MCF 10A (cell line): ENCODE measurements around the gene IL36B. TPM values are rescaled to one million over a fixed set of nuclear protein-coding genes. Genes with fewer than 3 reads are reported as not detected.

ENCODE experiments used
- BruUV-seq: library from RNA; stranded (reverse); fragments of 400-500 nt; replicated peaks from 2 replicates; lab custom pipeline; 2021; lab: Mats Ljungman, UMichigan
- CTCF ChIA-PET: fragments of 300-600 bp; sonication (Branson Sonifier 250); formaldehyde crosslinking; extraction: SDS; loops from one replicate; lab custom pipeline; 2021; ENCODE audit warnings: antibody characterized with exemption, inconsistent platforms; lab: Yijun Ruan, JAX
- POLR2A ChIA-PET: fragments of 300-600, 350-650 bp; sonication (Branson Sonifier 250); formaldehyde crosslinking; extraction: SDS; loops from one replicate; lab custom pipeline; 2020; ENCODE audit warnings: antibody characterized with exemption, inconsistent platforms; lab: Yijun Ruan, JAX
- DNase-seq: peaks from one replicate; pipeline ENCODE4 v3.0.0-alpha.2; 2018; ENCODE audit not compliant: unreplicated experiment
- H3K27ac Mint-ChIP-seq: one replicate; pipeline ENCODE4 v1.8.0; 2022; ENCODE audit warnings: mild to moderate bottlenecking, low read depth, mixed read lengths; ENCODE audit not compliant: unreplicated experiment
- H3K27me3 Mint-ChIP-seq: one replicate; pipeline ENCODE4 v1.8.0; 2022; ENCODE audit warnings: mixed read lengths; ENCODE audit not compliant: insufficient read depth, unreplicated experiment
- H3K36me3 Mint-ChIP-seq: one replicate; pipeline ENCODE4 v1.8.0; 2022; ENCODE audit warnings: mild to moderate bottlenecking, moderate library complexity, mixed read lengths; ENCODE audit not compliant: insufficient read depth, unreplicated experiment
- H3K4me1 Mint-ChIP-seq: one replicate; pipeline ENCODE4 v1.8.0; 2022; ENCODE audit warnings: mixed read lengths; ENCODE audit not compliant: insufficient read depth, unreplicated experiment
- H3K4me3 Mint-ChIP-seq: one replicate; pipeline ENCODE4 v1.8.0; 2022; ENCODE audit warnings: mild to moderate bottlenecking, moderate library complexity, mixed read lengths; ENCODE audit not compliant: unreplicated experiment
- H3K9me3 Mint-ChIP-seq: one replicate; pipeline ENCODE4 v1.8.0; 2022; ENCODE audit warnings: mixed read lengths; ENCODE audit not compliant: unreplicated experiment
- CTCF ChIP-seq: fragments of 200-600 bp; IDR thresholded peaks from one replicate; pipeline ENCODE4 v1.8.0; 2022; ENCODE audit warnings: antibody characterized with exemption, mild to moderate bottlenecking; ENCODE audit not compliant: unreplicated experiment
- intact Hi-C: fragments of 100-400 bp; cut with micrococcal nuclease; formaldehyde crosslinking; loops from 2 replicates; pipeline ENCODE4 v1.14.1; 2022
- total RNA-seq: library from RNA; stranded (reverse); gene quantifications from 2 replicates; pipeline ENCODE4 v1.2.3, GENCODE V29; 2022

The IL36B gene
- total RNA-seq, 1 experiment from 2014 or later: not detected

GRCh38 chr2:112993831-112994230 lies 58.8 kb downstream of the IL36B start:
- Mint-ChIP-seq H3K4me3 (no peak overlapping the region), H3K9me3 (peaks cover 24% of the 10 kb centered on the region), H3K36me3 (no peaks in the 10 kb centered on the region), H3K27ac (no peak overlapping the region), H3K27me3 (peaks cover 19% of the 10 kb centered on the region), H3K4me1 (no peaks in the 10 kb centered on the region)
- no peak for DNase-seq
- TF ChIP-seq CTCF: no peak
- ChIA-PET POLR2A (no interaction called here), CTCF (interaction anchor here (0.6 kb wide), 1 partner anchor 145 kb away, joined by 3 read pairs; no protein-coding TSS in a partner anchor)
- intact Hi-C loops: no loop called here
- BruUV-seq: no TSS peak

GRCh38 chr2:112989611-112990010 lies 63.1 kb downstream of the IL36B start:
- Mint-ChIP-seq H3K9me3 (peaks cover 17% of the 10 kb centered on the region), H3K27me3 (peaks cover 19% of the 10 kb centered on the region), H3K36me3 (no peaks in the 10 kb centered on the region), H3K4me3 (no peak overlapping the region), H3K27ac (no peak overlapping the region), H3K4me1 (no peaks in the 10 kb centered on the region)
- no peak for TF ChIP-seq CTCF
- DNase-seq: no peak
- CTCF ChIA-PET: no interaction called here
- intact Hi-C loops: no loop called here
- POLR2A ChIA-PET: no interaction called here
- no TSS peak for BruUV-seq

GRCh38 chr2:112985090-112985489 lies 67.6 kb downstream of the IL36B start:
- BruUV-seq: no TSS peak
- POLR2A ChIA-PET: no interaction called here
- TF ChIP-seq CTCF: no peak
- intact Hi-C loops: no loop called here
- Mint-ChIP-seq H3K27ac (no peak overlapping the region), H3K36me3 (no peaks in the 10 kb centered on the region), H3K4me1 (no peaks in the 10 kb centered on the region), H3K4me3 (no peak overlapping the region), H3K9me3 (no peaks in the 10 kb centered on the region), H3K27me3 (no peaks in the 10 kb centered on the region)
- no peak for DNase-seq
- CTCF ChIA-PET: interaction anchor here (1.0 to 1.1 kb wide), 2 partner anchors 18 to 26 kb away, joined by 3 to 4 read pairs; no protein-coding TSS in a partner anchor

GRCh38 chr2:112980537-112980936 lies 72.1 kb downstream of the IL36B start:
- no peaks in the 10 kb centered on the region for H3K4me1 Mint-ChIP-seq
- H3K27me3 Mint-ChIP-seq: peaks cover 11% of the 10 kb centered on the region
- CTCF ChIA-PET: no interaction called here
- no peak for TF ChIP-seq CTCF
- H3K27ac Mint-ChIP-seq: no peak overlapping the region
- POLR2A ChIA-PET: no interaction called here
- H3K9me3 Mint-ChIP-seq: no peaks in the 10 kb centered on the region
- H3K4me3 Mint-ChIP-seq: no peak overlapping the region
- DNase-seq: no peak
- intact Hi-C loops: no loop called here
- no peaks in the 10 kb centered on the region for H3K36me3 Mint-ChIP-seq
- no TSS peak for BruUV-seq
